GM12878 (cell line): ENCODE measurements around the gene ITGA7. TPM values are rescaled to one million over a fixed set of nuclear protein-coding genes. Genes with fewer than 3 reads are reported as not detected.

ENCODE experiments used
- ATAC-seq: fragments of 200-7000 bp; cut with Tn5 transposase; 3 replicates; pipeline ENCODE4 v1.9.1; 2020; ENCODE audit warnings: mild to moderate bottlenecking, moderate library complexity
- BruUV-seq: library from RNA; stranded (reverse); fragments of 400-500 nt; replicated peaks from 2 replicates; lab custom pipeline; 2021; lab: Mats Ljungman, UMichigan
- CTCF ChIA-PET: fragments of 300-600 bp; sonication (Branson Sonifier 250); formaldehyde crosslinking; extraction: SDS; loops from one replicate; lab custom pipeline; 2021; ENCODE audit warnings: inconsistent platforms; lab: Yijun Ruan, JAX
- POLR2A ChIA-PET: fragments of 350-600 bp; formaldehyde crosslinking; extraction: SDS; loops from one replicate; lab custom pipeline; 2021; ENCODE audit warnings: inconsistent platforms; lab: Charles Lee
- RAD21 ChIA-PET: fragments of 300-600 bp; sonication (Branson Sonifier 250); formaldehyde crosslinking; loops from one replicate; lab custom pipeline; 2023; ENCODE audit warnings: antibody characterized with exemption; ENCODE audit not compliant: unreplicated experiment; lab: Charles Lee
- SMC1A ChIA-PET: fragments of 300-600 bp; sonication (Branson Sonifier 250); formaldehyde crosslinking; loops from one replicate; lab custom pipeline; 2023; ENCODE audit not compliant: unreplicated experiment, uncharacterized antibody; lab: Charles Lee
- DNase-seq: peaks from one replicate; pipeline ENCODE4 v3.0.0-alpha.2; 2011; ENCODE audit warnings: low read depth, low spot score
- FAIRE-seq: peaks from 3 replicates; lab custom pipeline; 2011; peaks lifted over from hg19 to GRCh38; lab: Jason Lieb, UNC
- H2AFZ ChIP-seq: 2 replicates; pipeline ENCODE4 v1.6.0; 2011; ENCODE audit warnings: low read depth, low read length, control low read depth; ENCODE audit not compliant: control insufficient read depth
- H3K27ac ChIP-seq: 2 replicates; pipeline ENCODE4 v1.5.1; 2011; ENCODE audit warnings: control low read depth; ENCODE audit not compliant: control insufficient read depth, insufficient read depth
- H3K27me3 ChIP-seq, 2 experiments: replicated peaks in 1 of 2; 2 replicates each; pipeline versions ENCODE4 v1.6.0 to v1.6.1; 2011; ENCODE audit warnings: low read length in 1 of 2; ENCODE audit not compliant: control insufficient read depth in 2 of 2, insufficient read depth in 2 of 2
- H3K36me3 ChIP-seq, 2 experiments: 2 replicates each; pipeline ENCODE4 v1.5.1; 2011; ENCODE audit warnings: low read length in 1 of 2; ENCODE audit not compliant: control insufficient read depth in 2 of 2, insufficient read depth in 2 of 2
- H3K4me1 ChIP-seq: 2 replicates; pipeline ENCODE4 v1.6.1; 2011; ENCODE audit warnings: mild to moderate bottlenecking, low read length, moderate library complexity, mixed read lengths; ENCODE audit not compliant: control insufficient read depth, insufficient read depth
- H3K4me2 ChIP-seq: 2 replicates; pipeline ENCODE4 v1.6.0; 2011; ENCODE audit warnings: control low read depth; ENCODE audit not compliant: control insufficient read depth, insufficient read depth
- H3K4me3 ChIP-seq: fragments of 200-600 bp; sonication (generic); 2 replicates; pipeline ENCODE4 v1.5.1; 2016
- H3K79me2 ChIP-seq: 2 replicates; pipeline ENCODE4 v1.6.0; 2011; ENCODE audit warnings: low read length; ENCODE audit not compliant: control insufficient read depth, insufficient read depth
- H3K9ac ChIP-seq: 2 replicates; pipeline ENCODE4 v1.8.0; 2011; ENCODE audit warnings: low read length, control low read depth, mixed read lengths; ENCODE audit not compliant: control insufficient read depth, insufficient read depth
- H3K9me3 ChIP-seq: replicated peaks from 3 replicates; pipeline ENCODE4 v1.5.1; 2011; ENCODE audit warnings: mild to moderate bottlenecking, low read length; ENCODE audit not compliant: control insufficient read depth, insufficient read depth
- H4K20me1 ChIP-seq: 2 replicates; pipeline ENCODE4 v1.6.0; 2011; ENCODE audit not compliant: control insufficient read depth, insufficient read depth
- BCL3 ChIP-seq: IDR thresholded peaks from 2 replicates; pipeline ENCODE4 v1.6.1; 2011; ENCODE audit warnings: borderline replicate concordance, low read depth, mild to moderate bottlenecking, moderate library complexity, low read length; ENCODE audit not compliant: insufficient read depth, poor library complexity, severe bottlenecking
- CHD2 ChIP-seq: IDR thresholded peaks from 2 replicates; pipeline ENCODE4 v1.6.1; 2011; ENCODE audit warnings: low read depth, low read length, improper control_type of control experiment, borderline replicate concordance
- ETV6 ChIP-seq, 2 experiments: fragments of 450-650 bp in 1 of 2; IDR thresholded peaks in 1 of 2; conservative IDR thresholded peaks in 1 of 2; 2 replicates each; pipeline ENCODE4 v1.6.1; 2014; ENCODE audit warnings: antibody characterized with exemption in 1 of 2, borderline replicate concordance in 1 of 2, low read depth in 1 of 2, mild to moderate bottlenecking in 1 of 2, moderate library complexity in 1 of 2
- EZH2 ChIP-seq: IDR thresholded peaks from 2 replicates; pipeline ENCODE4 v1.6.1; 2012; ENCODE audit warnings: low read depth, mild to moderate bottlenecking, control low read depth, inconsistent platforms, low read length, borderline replicate concordance; ENCODE audit not compliant: control insufficient read depth
- FOS ChIP-seq: IDR thresholded peaks from 3 replicates; pipeline ENCODE4 v1.6.1; 2011; ENCODE audit warnings: borderline replicate concordance; ENCODE audit not compliant: insufficient read length; ENCODE audit errors: extremely low read depth
- HDAC6 ChIP-seq: fragments of 200-600 bp; sonication (generic); IDR thresholded peaks from one replicate; pipeline ENCODE4 v1.8.0; 2017; ENCODE audit warnings: antibody characterized with exemption; ENCODE audit not compliant: unreplicated experiment
- MYB ChIP-seq: fragments of 150-350 bp; IDR thresholded peaks from 2 replicates; pipeline ENCODE4 v1.6.1; 2014; ENCODE audit warnings: mild to moderate bottlenecking, low read depth, low read length, borderline replicate concordance
- NFYA ChIP-seq: IDR thresholded peaks from 2 replicates; pipeline ENCODE4 v1.6.1; 2011; ENCODE audit warnings: low read depth, mild to moderate bottlenecking, low read length, improper control_type of control experiment, borderline replicate concordance
- PML ChIP-seq: IDR thresholded peaks from 2 replicates; pipeline ENCODE4 v1.6.1; 2012; ENCODE audit warnings: low read length, inconsistent platforms
- POLR2AphosphoS2 ChIP-seq: IDR thresholded peaks from 2 replicates; pipeline ENCODE4 v1.6.1; 2011; ENCODE audit warnings: low read depth, mild to moderate bottlenecking, low read length, improper control_type of control experiment, moderate library complexity
- RCOR1 ChIP-seq: conservative IDR thresholded peaks from 2 replicates; pipeline ENCODE4 v1.6.1; 2012; ENCODE audit warnings: low read depth, low read length, improper control_type of control experiment
- SMAD1 ChIP-seq: fragments of 450-650 bp; IDR thresholded peaks from 2 replicates; pipeline ENCODE4 v1.6.1; 2018; ENCODE audit warnings: mild to moderate bottlenecking, low read depth; ENCODE audit not compliant: partially characterized antibody
- SUPT20H ChIP-seq: IDR thresholded peaks from 2 replicates; pipeline ENCODE4 v1.6.1; 2011; ENCODE audit warnings: low read depth, mild to moderate bottlenecking, low read length, moderate library complexity, borderline replicate concordance; ENCODE audit not compliant: control insufficient read depth
- USF1 ChIP-seq: IDR thresholded peaks from 2 replicates; pipeline ENCODE4 v1.6.1; 2011; ENCODE audit warnings: borderline replicate concordance, low read depth, mild to moderate bottlenecking, moderate library complexity, mixed read lengths, low read length; ENCODE audit not compliant: insufficient read depth; ENCODE audit errors: extremely low read length
- ZBTB11 ChIP-seq: fragments of 450-650 bp; formaldehyde crosslinking; IDR thresholded peaks from 2 replicates; pipeline ENCODE4 v1.5.0; 2022; ENCODE audit warnings: mild to moderate bottlenecking, missing genetic modification characterization
- WGBS: methylation state at CpG from one replicate; pipeline ENCODE4 v1.1.6; 2016; ENCODE audit warnings: low lambda C conversion rate; ENCODE audit not compliant: insufficient replicate concordance, insufficient coverage; ENCODE audit errors: missing lambda C conversion rate; 5-methylcytosine and 5-hydroxymethylcytosine counted together
- in situ Hi-C: fragments of 300-500 bp; cut with MboI; formaldehyde crosslinking; loops from 9 replicates; pipeline ENCODE4 v1.14.3; 2018; ENCODE audit warnings: mixed read lengths
- intact Hi-C: fragments of 100-400 bp; cut with micrococcal nuclease; formaldehyde crosslinking; loops from one replicate; pipeline ENCODE4 v1.14.2; 2022; ENCODE audit not compliant: unreplicated experiment
- polyA plus RNA-seq, 11 experiments: library from polyadenylated mRNA; depleted of rRNA in 4 of 11; unstranded in 6 of 11; stranded (reverse) in 5 of 11; fragments of >200 nt; fragmentation: Nextera tagmentation in 4 of 11; fragmentation: Illumina TruSeq in 1 of 11; extraction: Ambion mirVana in 4 of 11; extraction: Trizol in 1 of 11; gene quantifications; 1 replicate in 1 of 11; 2 replicates in 10 of 11; pipeline versions ENCODE4 v1.2.1 to v1.2.3, GENCODE V29; 2011 to 2016; ENCODE audit warnings: inconsistent platforms in 2 of 11, missing spikeins in 2 of 11, low read depth in 1 of 11
- total RNA-seq, 4 experiments: library from RNA; depleted of rRNA in 3 of 4; stranded (reverse); fragments of >200 nt in 3 of 4; fragmentation: Illumina TruSeq in 1 of 4; extraction: Trizol in 1 of 4; gene quantifications; 2 replicates each; pipeline versions ENCODE4 v1.2.1 to v1.2.3, GENCODE V29; 2013 to 2021

ITGA7 gene
- total and polyA plus RNA-seq, 10 of the 15 experiments (the other 5 are each of a cell fraction or from before 2014, with no cell fraction given): 0.18 to 5.1 (median 1.5) TPM

GRCh38 chr12:55685671-55686070 is 22.0 kb downstream of the ITGA7 start:
- no peak for FAIRE-seq
- intact Hi-C loops: no loop called here
- CTCF ChIA-PET: no interaction called here
- TF ChIP-seq ETV6 (conservative IDR thresholded peaks at IDR 0.05 in 1 of 2, IDR thresholded peaks at IDR 0.05 in 1 of 2; ENCODE audit: borderline replicate concordance in 1 of 2, low read depth in 1 of 2): no peak
- no peak for TF ChIP-seq NFYA
- TF ChIP-seq USF1: no peak
- TF ChIP-seq SUPT20H: no peak
- no peak for TF ChIP-seq RCOR1
- no peak for TF ChIP-seq HDAC6
- TF ChIP-seq BCL3: no peak
- no peak for TF ChIP-seq MYB
- TF ChIP-seq EZH2: no peak
- no peak for TF ChIP-seq FOS
- no peak for TF ChIP-seq SMAD1
- no peak for TF ChIP-seq PML
- TF ChIP-seq POLR2AphosphoS2: no peak
- TF ChIP-seq CHD2: no peak
- TF ChIP-seq ZBTB11 (CRISPR knock-in tag): no peak

More at GRCh38 chr12:55685671-55686070, 22.0 kb downstream of the ITGA7 start:
- no peak overlapping the region for H3K4me3 ChIP-seq
- H2AFZ ChIP-seq: no peak overlapping the region
- H3K79me2 ChIP-seq: no peaks in the 10 kb centered on the region
- no TSS peak for BruUV-seq
- no peaks in the 10 kb centered on the region for H4K20me1 ChIP-seq
- peaks cover 16% of the 10 kb centered on the region for H3K4me1 ChIP-seq
- no peaks in the 10 kb centered on the region for H3K36me3 ChIP-seq
- DNase-seq: no peak
- H3K9ac ChIP-seq: no peak overlapping the region
- H3K27me3 ChIP-seq: no peaks in the 10 kb centered on the region; a peak in 1 of 4 replicates
- H3K27ac ChIP-seq: no peak overlapping the region
- POLR2A ChIA-PET: no interaction called here
- H3K4me2 ChIP-seq: no peak overlapping the region
- H3K9me3 ChIP-seq: no peaks in the 10 kb centered on the region
- RAD21 ChIA-PET: no interaction called here
- in situ Hi-C loops: no loop called here
- ATAC-seq: no peak
- WGBS: 9% methylated on average over 5 of the region's 5 CpGs
- SMC1A ChIA-PET: no interaction called here
